Ishikawa (cell line): Measurements from ENCODE around the gene FBLIM1.

Source experiments
- CREB1 ChIP-seq: IDR thresholded peaks from 2 replicates; pipeline ENCODE4 v1.6.1; 2012; ENCODE audit warnings: low read depth
- EGR1 ChIP-seq: IDR thresholded peaks from 2 replicates; pipeline ENCODE4 v1.6.1; 2012
- EP300 ChIP-seq: IDR thresholded peaks from 2 replicates; pipeline ENCODE4 v1.6.1; 2012; ENCODE audit warnings: borderline replicate concordance
- FOXM1 ChIP-seq: IDR thresholded peaks from 2 replicates; pipeline ENCODE4 v1.6.1; 2012; ENCODE audit warnings: low read depth, borderline replicate concordance
- MAX ChIP-seq: IDR thresholded peaks from 2 replicates; pipeline ENCODE4 v1.6.1; 2012
- RAD21 ChIP-seq: IDR thresholded peaks from 2 replicates; pipeline ENCODE4 v1.6.1; 2012; ENCODE audit warnings: low read depth
- REST ChIP-seq: IDR thresholded peaks from 2 replicates; pipeline ENCODE4 v1.6.1; 2012; ENCODE audit warnings: low read depth, mild to moderate bottlenecking
- TAF1 ChIP-seq: IDR thresholded peaks from 2 replicates; pipeline ENCODE4 v1.6.1; 2012; ENCODE audit warnings: low read depth, mild to moderate bottlenecking
- TEAD4 ChIP-seq: IDR thresholded peaks from 2 replicates; pipeline ENCODE4 v1.6.1; 2012
- USF1 ChIP-seq: IDR thresholded peaks from 2 replicates; pipeline ENCODE4 v1.6.1; 2012
- YY1 ChIP-seq: IDR thresholded peaks from 2 replicates; pipeline ENCODE4 v1.6.1; 2012; ENCODE audit warnings: low read depth
- ZBTB7A ChIP-seq: IDR thresholded peaks from 2 replicates; pipeline ENCODE4 v1.6.1; 2012; ENCODE audit warnings: low read depth

- TF ChIP-seq MAX = no peak
- TF ChIP-seq USF1 = no peak
- TF ChIP-seq FOXM1 = no peak
- no peak for TF ChIP-seq CREB1
- no peak for TF ChIP-seq TEAD4
- TF ChIP-seq RAD21 = no peak
- no peak for TF ChIP-seq TAF1
- TF ChIP-seq REST = no peak
- no peak for TF ChIP-seq EGR1
- TF ChIP-seq EP300 = no peak
- TF ChIP-seq ZBTB7A = peak; percentile 90
- no peak for TF ChIP-seq YY1
Measured at GRCh38 chr1:15757575-15758342, 836 bp upstream of the FBLIM1 start.
